AG04449 (cell line): ENCODE results near the gene MRNIP.

Experiments used
- CTCF ChIA-PET: fragments of 350-600 bp; formaldehyde crosslinking; extraction: SDS; loops from one replicate; lab custom pipeline; 2021; ENCODE audit warnings: antibody characterized with exemption; lab: Yijun Ruan, JAX
- POLR2A ChIA-PET: fragments of 400-600, 350-600 bp; formaldehyde crosslinking; extraction: SDS; loops from one replicate; lab custom pipeline; 2020; ENCODE audit warnings: antibody characterized with exemption, inconsistent platforms; lab: Yijun Ruan, JAX
- DNase-seq: peaks from one replicate; pipeline ENCODE4 v3.0.0-alpha.2; 2010; ENCODE audit warnings: low read depth, low spot score
- H3K4me3 ChIP-seq: 2 replicates; pipeline ENCODE4 v1.5.1; 2011; ENCODE audit warnings: low read depth, mild to moderate bottlenecking, control low read depth, low read length
- TF ChIP-seq, protein P1 (sequence below): IDR thresholded peaks from one replicate; pipeline ENCODE4 v1.5.1; 2011; ENCODE audit warnings: mild to moderate bottlenecking, moderate library complexity, low read length, control low read depth, inconsistent platforms; ENCODE audit not compliant: insufficient read depth; ENCODE audit errors: missing control alignments

Gene MRNIP

DNA sequence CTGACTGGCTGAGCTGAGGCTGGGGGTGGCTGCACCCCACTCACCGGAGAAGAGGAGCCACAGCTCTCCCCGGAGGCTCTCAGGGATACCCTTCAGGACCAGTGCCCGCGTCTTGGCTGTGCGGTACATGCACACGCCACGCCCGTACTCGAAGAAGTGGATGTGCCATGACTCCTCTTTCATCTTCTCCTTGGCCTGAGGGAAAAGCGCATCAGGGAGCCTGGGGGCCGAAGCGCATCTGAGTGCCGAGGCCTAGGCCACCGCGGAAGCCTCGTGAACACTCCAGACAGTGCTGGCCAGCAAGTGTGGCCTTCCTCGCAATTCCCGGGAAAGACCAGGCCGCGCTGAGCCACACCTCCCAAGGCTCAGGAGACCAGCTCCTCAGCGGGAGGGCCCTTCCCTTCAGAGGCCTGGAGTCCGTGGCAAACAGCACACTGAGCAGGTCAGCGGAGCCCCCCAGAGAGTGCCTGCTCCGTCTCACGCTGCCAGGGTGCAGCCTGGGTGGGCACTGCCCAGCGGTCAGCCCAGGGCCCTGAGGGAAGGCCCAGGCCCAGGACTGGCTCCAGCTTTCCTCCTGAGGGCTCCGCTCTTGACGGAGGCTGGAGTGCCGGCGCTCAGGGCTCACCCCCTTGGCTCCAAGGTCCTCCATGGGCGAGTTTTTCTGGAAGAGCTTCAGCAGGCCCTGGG lies 20.5 kb upstream of the MRNIP start:
- TF ChIP-seq, protein P1, sequence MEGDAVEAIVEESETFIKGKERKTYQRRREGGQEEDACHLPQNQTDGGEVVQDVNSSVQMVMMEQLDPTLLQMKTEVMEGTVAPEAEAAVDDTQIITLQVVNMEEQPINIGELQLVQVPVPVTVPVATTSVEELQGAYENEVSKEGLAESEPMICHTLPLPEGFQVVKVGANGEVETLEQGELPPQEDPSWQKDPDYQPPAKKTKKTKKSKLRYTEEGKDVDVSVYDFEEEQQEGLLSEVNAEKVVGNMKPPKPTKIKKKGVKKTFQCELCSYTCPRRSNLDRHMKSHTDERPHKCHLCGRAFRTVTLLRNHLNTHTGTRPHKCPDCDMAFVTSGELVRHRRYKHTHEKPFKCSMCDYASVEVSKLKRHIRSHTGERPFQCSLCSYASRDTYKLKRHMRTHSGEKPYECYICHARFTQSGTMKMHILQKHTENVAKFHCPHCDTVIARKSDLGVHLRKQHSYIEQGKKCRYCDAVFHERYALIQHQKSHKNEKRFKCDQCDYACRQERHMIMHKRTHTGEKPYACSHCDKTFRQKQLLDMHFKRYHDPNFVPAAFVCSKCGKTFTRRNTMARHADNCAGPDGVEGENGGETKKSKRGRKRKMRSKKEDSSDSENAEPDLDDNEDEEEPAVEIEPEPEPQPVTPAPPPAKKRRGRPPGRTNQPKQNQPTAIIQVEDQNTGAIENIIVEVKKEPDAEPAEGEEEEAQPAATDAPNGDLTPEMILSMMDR, result no peak
- no peak overlapping the region for H3K4me3 ChIP-seq
- DNase-seq, result no peak
- CTCF ChIA-PET, result interaction anchor here (1.1 to 1.2 kb wide), 2 partner anchors 8 to 28 kb away, joined by 3 to 4 read pairs; no protein-coding TSS in a partner anchor
- POLR2A ChIA-PET, result interaction anchor here (0.6 to 0.7 kb wide), 2 partner anchors 11 to 147 kb away, joined by 3 to 5 read pairs; no protein-coding TSS in a partner anchor

- CTCF ChIA-PET, result interaction anchor here (0.8 to 1.2 kb wide), 2 partner anchors 8 to 10 kb away, joined by 3 read pairs; no protein-coding TSS in a partner anchor
Measured at GRCh38 chr5:179878222-179879002, 19.8 kb upstream of the MRNIP start.

GRCh38 chr5:179876610-179876952 lies 18.0 kb upstream of the MRNIP start:
- POLR2A ChIA-PET, result interaction anchor here (0.9 kb wide), 1 partner anchor 20 kb away, joined by 3 read pairs; no protein-coding TSS in a partner anchor
- no peak overlapping the region for H3K4me3 ChIP-seq
- DNase-seq, result no peak
- CTCF ChIA-PET, result no interaction called here
- TF ChIP-seq, protein P1, result no peak

More at GRCh38 chr5:179878222-179879002, 19.8 kb upstream of the MRNIP start:
- DNase-seq, result no peak
- TF ChIP-seq, protein P1, result no peak
- H3K4me3 ChIP-seq, result no peak overlapping the region
- POLR2A ChIA-PET, result interaction anchor here (0.6 to 0.7 kb wide), 2 partner anchors 10 to 146 kb away, joined by 3 to 5 read pairs; no protein-coding TSS in a partner anchor

DNA sequence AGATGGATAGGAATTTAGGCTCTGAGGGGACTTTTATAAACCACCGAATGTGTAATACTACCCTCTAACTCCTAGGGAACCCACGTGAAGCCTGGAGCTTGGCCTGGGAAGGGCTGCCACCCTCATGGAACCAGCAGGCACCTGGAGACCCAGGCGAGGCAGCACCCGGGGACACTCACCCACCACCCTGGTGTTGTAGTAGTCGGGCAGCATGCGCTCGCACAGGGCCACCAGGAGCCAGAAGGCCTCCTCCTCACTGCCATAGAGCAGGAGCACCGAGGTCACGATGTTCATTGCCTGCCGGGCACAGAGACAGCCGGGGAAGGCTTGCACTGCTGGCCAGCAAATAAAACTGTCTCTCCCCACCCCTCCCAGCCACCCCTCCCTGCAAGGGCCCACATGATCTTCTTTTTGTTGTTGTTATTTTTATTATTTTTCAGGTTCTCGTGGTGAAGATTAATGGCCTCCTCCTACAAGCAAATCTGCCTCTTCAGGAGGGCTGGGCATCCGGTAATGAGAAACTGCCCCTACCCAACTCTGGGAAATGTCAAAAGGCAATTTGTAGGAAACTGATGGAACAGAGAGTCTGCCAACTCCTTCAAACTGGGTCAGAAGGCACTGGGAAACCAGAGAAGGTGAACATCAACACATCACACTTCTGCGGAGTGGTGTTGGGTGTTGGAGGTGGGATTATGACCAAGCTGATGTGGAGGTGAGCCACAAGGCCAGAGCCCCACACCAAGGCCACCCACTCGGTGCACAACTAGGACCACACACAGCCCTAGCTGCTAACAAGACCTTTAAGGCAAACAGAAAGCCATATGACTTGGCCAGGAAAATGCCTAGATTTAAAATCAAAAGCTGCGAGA lies 17.4 kb upstream of the MRNIP start:
- no peak for DNase-seq
- TF ChIP-seq, protein P1, result no peak
- ChIA-PET POLR2A (interaction anchor here (0.9 to 1.5 kb wide), 2 partner anchors 19 to 56 kb away, joined by 3 read pairs; partner anchors contain the start of gene SQSTM1), CTCF (interaction anchor here (0.6 kb wide), 1 partner anchor 125 kb away, joined by 3 read pairs; no protein-coding TSS in a partner anchor)
- no peak overlapping the region for H3K4me3 ChIP-seq

GRCh38 chr5:179874536-179875292 lies 16.1 kb upstream of the MRNIP start:
- ChIA-PET CTCF (interaction anchor here (0.6 kb wide), 1 partner anchor 123 kb away, joined by 3 read pairs; no protein-coding TSS in a partner anchor), POLR2A (interaction anchor here (1.5 kb wide), 1 partner anchor 54 kb away, joined by 3 read pairs; the partner anchor contains the start of gene SQSTM1)
- DNase-seq, result no peak
- TF ChIP-seq, protein P1, result no peak
- H3K4me3 ChIP-seq, result no peak overlapping the region
